Hematopoietic multipotent progenitor cell treated with erythropoietin and hydrocortisone succinate and interleukin-3 and kit ligand, for 17 days (in vitro differentiated cells): ENCODE data around the gene P2RY6.

Source experiments
- DNase-seq: peaks from one replicate; pipeline ENCODE4 v3.0.0-alpha.2; 2015; ENCODE audit warnings: low spot score

P2RY6 gene

GRCh38 chr11:73237471-73238290 lies 34.5 kb upstream of the P2RY6 start:
- no peak for DNase-seq

- DNase-seq, result no peak
Observed at GRCh38 chr11:73239111-73239521, 33.0 kb upstream of the P2RY6 start.

GRCh38 chr11:73239571-73240189 lies 32.5 kb upstream of the P2RY6 start:
- no peak for DNase-seq

GRCh38 chr11:73240190-73240781 lies 31.9 kb upstream of the P2RY6 start:
- DNase-seq, result no peak

- no peak for DNase-seq
Observed at GRCh38 chr11:73241300-73241699, 30.8 kb upstream of the P2RY6 start.

GRCh38 chr11:73242251-73243092 lies 29.7 kb upstream of the P2RY6 start:
- peak; percentile 59 for DNase-seq

- DNase-seq, result no peak
Observed at GRCh38 chr11:73243093-73243485, 29.0 kb upstream of the P2RY6 start.

- DNase-seq, result no peak
Observed at GRCh38 chr11:73244589-73245240, 27.4 kb upstream of the P2RY6 start.

GRCh38 chr11:73245461-73245860 lies 26.7 kb upstream of the P2RY6 start:
- DNase-seq, result no peak

- DNase-seq, result no peak
Observed at GRCh38 chr11:73246303-73246702, 25.8 kb upstream of the P2RY6 start.

- DNase-seq, result no peak
Observed at GRCh38 chr11:73248526-73249185, 23.5 kb upstream of the P2RY6 start.

GRCh38 chr11:73249304-73249703 lies 22.8 kb upstream of the P2RY6 start:
- no peak for DNase-seq

GRCh38 chr11:73249853-73250783 lies 22.0 kb upstream of the P2RY6 start:
- no peak for DNase-seq

GRCh38 chr11:73252577-73253191 lies 19.5 kb upstream of the P2RY6 start:
- no peak for DNase-seq

- DNase-seq, result no peak
Observed at GRCh38 chr11:73257342-73258103, 14.6 kb upstream of the P2RY6 start.

- no peak for DNase-seq
Observed at GRCh38 chr11:73258104-73259035, 13.8 kb upstream of the P2RY6 start.

- no peak for DNase-seq
Observed at GRCh38 chr11:73259406-73260126, 12.6 kb upstream of the P2RY6 start.
